Fibroblast of skin of right quadriceps (primary cell): ENCODE data around the gene POLDIP3.
"Not testable (repeated sequence)": the region's sequence is repeated elsewhere in the genome, so short reads cannot be mapped to it uniquely, and the experiment has no call there.

Source experiments
- DNase-seq: peaks from one replicate; pipeline ENCODE4 v3.0.0-alpha.2; 2013

The POLDIP3 gene

GRCh38 chr22:42582987-42583386, 31.7 kb downstream of the POLDIP3 start:
- no peak for DNase-seq

- peak; percentile 66 for DNase-seq
Measured at GRCh38 chr22:42581762-42582716, 32.6 kb downstream of the POLDIP3 start.

GRCh38 chr22:42581194-42581761, 33.4 kb downstream of the POLDIP3 start:
- not testable (repeated sequence) for DNase-seq

GRCh38 chr22:42580040-42580439, 34.6 kb downstream of the POLDIP3 start:
- DNase-seq = not testable (repeated sequence)

GRCh38 chr22:42577623-42578240, 37.0 kb downstream of the POLDIP3 start:
- DNase-seq = no peak

- not testable (repeated sequence) for DNase-seq
Measured at GRCh38 chr22:42577141-42577540, 37.5 kb downstream of the POLDIP3 start.

GRCh38 chr22:42575996-42576574, 38.6 kb downstream of the POLDIP3 start:
- not testable (repeated sequence) for DNase-seq

- DNase-seq = not testable (repeated sequence)
Measured at GRCh38 chr22:42574468-42574867, 40.2 kb downstream of the POLDIP3 start.

GRCh38 chr22:42574046-42574445, 40.6 kb downstream of the POLDIP3 start:
- DNase-seq = not testable (repeated sequence)

GRCh38 chr22:42571068-42571467, 43.6 kb downstream of the POLDIP3 start:
- DNase-seq = not testable (repeated sequence)

- not testable (repeated sequence) for DNase-seq
Measured at GRCh38 chr22:42570580-42570979, 44.1 kb downstream of the POLDIP3 start.

- not testable (repeated sequence) for DNase-seq
Measured at GRCh38 chr22:42567950-42568349, 46.7 kb downstream of the POLDIP3 start.

GRCh38 chr22:42565956-42566355, 48.7 kb downstream of the POLDIP3 start:
- DNase-seq = no peak

GRCh38 chr22:42564699-42565098, 50.0 kb downstream of the POLDIP3 start:
- DNase-seq = no peak

GRCh38 chr22:42563943-42564342, 50.7 kb downstream of the POLDIP3 start:
- not testable (repeated sequence) for DNase-seq

GRCh38 chr22:42562684-42563083, 52.0 kb downstream of the POLDIP3 start:
- no peak for DNase-seq

- DNase-seq = no peak
Measured at GRCh38 chr22:42562279-42562678, 52.4 kb downstream of the POLDIP3 start.

- DNase-seq = no peak
Measured at GRCh38 chr22:42561856-42562255, 52.8 kb downstream of the POLDIP3 start.

GRCh38 chr22:42560781-42561180, 53.9 kb downstream of the POLDIP3 start:
- no peak for DNase-seq

- no peak for DNase-seq
Measured at GRCh38 chr22:42560381-42560780, 54.3 kb downstream of the POLDIP3 start.

GRCh38 chr22:42553475-42554361, 61.0 kb downstream of the POLDIP3 start, which contains the start of gene SERHL2:
Gene SERHL2 (plus strand): TSS chr22:42553956. CDS start chr22:42554021, 65 bp downstream.
- peak; percentile 78 for DNase-seq

- not testable (repeated sequence) for DNase-seq
Measured at GRCh38 chr22:42552294-42552647, 62.4 kb downstream of the POLDIP3 start.
